C4-2B (cell line): ENCODE measurements around the gene HIVEP3.

Source experiments
- H3K27ac ChIP-seq: fragments of 450-650 bp; 2 replicates; pipeline ENCODE4 v1.5.1; 2017
- CTCF ChIP-seq: fragments of 450-650 bp; conservative IDR thresholded peaks from 2 replicates; pipeline ENCODE4 v1.5.1; 2017; ENCODE audit warnings: mild to moderate bottlenecking
- ZFX ChIP-seq: fragments of 450-650 bp; IDR thresholded peaks from 2 replicates; pipeline ENCODE4 v1.6.1; 2017

HIVEP3 gene

GRCh38 chr1:41501581-41501980 is 417.1 kb downstream of the HIVEP3 start:
- TF ChIP-seq CTCF: no peak
- no peak for TF ChIP-seq ZFX

GRCh38 chr1:41500781-41501518 is 417.8 kb downstream of the HIVEP3 start:
- peak overlapping the region; percentile 84 for H3K27ac ChIP-seq
- TF ChIP-seq ZFX: 0 out of 2 replicates have a peak, but pooled peaks have one; percentile 19
- no peak for TF ChIP-seq CTCF

More at GRCh38 chr1:41501581-41501980, 417.1 kb downstream of the HIVEP3 start:
- peak overlapping the region; percentile 84 for H3K27ac ChIP-seq

GRCh38 chr1:41500378-41500777 is 418.3 kb downstream of the HIVEP3 start:
- TF ChIP-seq CTCF (no peak), ZFX (no peak)
- peak overlapping the region; percentile 84 for H3K27ac ChIP-seq

- H3K27ac ChIP-seq: peak overlapping the region; percentile 84
- TF ChIP-seq ZFX: no peak
- no peak for TF ChIP-seq CTCF
Observed at GRCh38 chr1:41499591-41499990, 419.1 kb downstream of the HIVEP3 start.

GRCh38 chr1:41498804-41499203 is 419.9 kb downstream of the HIVEP3 start:
- TF ChIP-seq CTCF (no peak), ZFX (no peak)
- peak overlapping the region; percentile 84 for H3K27ac ChIP-seq

GRCh38 chr1:41498391-41498790 is 420.3 kb downstream of the HIVEP3 start:
- TF ChIP-seq ZFX: no peak
- no peak for TF ChIP-seq CTCF

GRCh38 chr1:41497461-41498030 is 421.2 kb downstream of the HIVEP3 start:
- H3K27ac ChIP-seq: peak overlapping the region; percentile 90
- TF ChIP-seq CTCF: no peak
- TF ChIP-seq ZFX: no peak

More at GRCh38 chr1:41498391-41498790, 420.3 kb downstream of the HIVEP3 start:
- H3K27ac ChIP-seq: peak overlapping the region; percentile 84
